22Rv1 (cell line): ENCODE data around the gene PARD3.

Experiments used
- H3K27ac ChIP-seq: fragments of 450-650 bp; 2 replicates; pipeline ENCODE4 v1.5.1; 2017
- ZFX ChIP-seq: fragments of 450-650 bp; IDR thresholded peaks from 2 replicates; pipeline ENCODE4 v1.6.1; 2017; ENCODE audit warnings: antibody characterized with exemption, borderline replicate concordance
- TF ChIP-seq, protein P1 (sequence below): fragments of 450-650 bp; IDR thresholded peaks from 2 replicates; pipeline ENCODE4 v1.5.1; 2017; ENCODE audit warnings: mild to moderate bottlenecking

The PARD3 gene

DNA sequence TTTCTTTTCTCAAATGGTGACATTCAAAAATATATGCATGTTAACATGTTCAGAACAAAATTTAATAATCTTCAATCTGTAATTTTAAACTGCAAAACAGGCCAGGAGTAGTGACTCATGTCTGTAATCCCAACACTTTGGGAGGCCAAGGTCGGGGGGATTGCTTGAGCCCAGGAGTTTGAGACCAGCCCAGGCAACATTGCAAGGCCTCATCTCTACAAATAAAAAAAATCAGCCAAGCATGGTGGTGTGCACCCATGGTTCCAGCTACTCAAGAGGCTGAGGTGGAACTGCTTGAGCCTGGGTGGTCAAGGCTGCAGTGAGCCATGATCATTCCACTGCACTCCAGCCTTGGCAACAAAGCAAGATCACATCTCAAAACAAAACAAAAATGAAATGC, 394.3 kb downstream of the PARD3 start:
- no peak for TF ChIP-seq ZFX
- TF ChIP-seq, protein P1, sequence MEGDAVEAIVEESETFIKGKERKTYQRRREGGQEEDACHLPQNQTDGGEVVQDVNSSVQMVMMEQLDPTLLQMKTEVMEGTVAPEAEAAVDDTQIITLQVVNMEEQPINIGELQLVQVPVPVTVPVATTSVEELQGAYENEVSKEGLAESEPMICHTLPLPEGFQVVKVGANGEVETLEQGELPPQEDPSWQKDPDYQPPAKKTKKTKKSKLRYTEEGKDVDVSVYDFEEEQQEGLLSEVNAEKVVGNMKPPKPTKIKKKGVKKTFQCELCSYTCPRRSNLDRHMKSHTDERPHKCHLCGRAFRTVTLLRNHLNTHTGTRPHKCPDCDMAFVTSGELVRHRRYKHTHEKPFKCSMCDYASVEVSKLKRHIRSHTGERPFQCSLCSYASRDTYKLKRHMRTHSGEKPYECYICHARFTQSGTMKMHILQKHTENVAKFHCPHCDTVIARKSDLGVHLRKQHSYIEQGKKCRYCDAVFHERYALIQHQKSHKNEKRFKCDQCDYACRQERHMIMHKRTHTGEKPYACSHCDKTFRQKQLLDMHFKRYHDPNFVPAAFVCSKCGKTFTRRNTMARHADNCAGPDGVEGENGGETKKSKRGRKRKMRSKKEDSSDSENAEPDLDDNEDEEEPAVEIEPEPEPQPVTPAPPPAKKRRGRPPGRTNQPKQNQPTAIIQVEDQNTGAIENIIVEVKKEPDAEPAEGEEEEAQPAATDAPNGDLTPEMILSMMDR = no peak
- no peak overlapping the region for H3K27ac ChIP-seq

DNA sequence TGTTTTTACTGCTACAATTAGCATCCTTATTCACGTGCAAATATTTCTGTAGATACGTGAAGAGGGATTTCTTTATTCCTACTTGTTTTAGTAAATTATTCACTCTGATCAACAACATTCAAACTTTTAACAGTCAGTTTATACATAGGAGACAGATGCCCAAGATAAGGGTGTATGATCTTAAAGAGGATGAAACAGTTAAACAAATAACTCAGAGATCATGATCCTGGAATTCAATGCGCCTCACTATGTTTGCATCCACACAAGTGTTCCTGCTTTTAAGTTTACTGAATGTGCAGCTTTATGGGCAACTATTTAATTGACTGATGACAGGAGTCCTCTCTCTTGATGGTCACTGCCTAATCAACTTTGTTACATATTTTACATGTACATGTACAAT, 394.8 kb downstream of the PARD3 start:
- no peak for TF ChIP-seq ZFX
- TF ChIP-seq, protein P1 = no peak
- H3K27ac ChIP-seq = no peak overlapping the region

DNA sequence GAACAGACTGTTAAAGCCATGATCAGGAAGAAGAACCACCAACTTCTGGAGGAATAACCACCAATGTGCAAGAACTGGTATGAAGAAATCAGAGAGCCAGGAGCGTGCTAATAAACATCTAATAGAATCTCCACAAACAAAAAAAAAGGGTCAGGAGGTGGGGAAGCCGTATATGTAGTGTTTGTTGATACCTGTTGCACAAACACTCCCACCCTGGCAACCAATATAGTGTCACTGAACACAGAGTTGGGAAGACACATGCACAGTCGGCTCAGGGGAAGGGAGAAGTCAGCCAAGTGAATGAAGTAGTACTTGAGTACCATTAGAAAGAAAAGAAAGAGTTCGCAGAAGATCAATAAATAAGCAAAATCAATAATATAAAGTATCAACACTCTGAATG, 400.1 kb downstream of the PARD3 start:
- TF ChIP-seq, protein P1 = no peak
- no peak for TF ChIP-seq ZFX
- no peak overlapping the region for H3K27ac ChIP-seq

DNA sequence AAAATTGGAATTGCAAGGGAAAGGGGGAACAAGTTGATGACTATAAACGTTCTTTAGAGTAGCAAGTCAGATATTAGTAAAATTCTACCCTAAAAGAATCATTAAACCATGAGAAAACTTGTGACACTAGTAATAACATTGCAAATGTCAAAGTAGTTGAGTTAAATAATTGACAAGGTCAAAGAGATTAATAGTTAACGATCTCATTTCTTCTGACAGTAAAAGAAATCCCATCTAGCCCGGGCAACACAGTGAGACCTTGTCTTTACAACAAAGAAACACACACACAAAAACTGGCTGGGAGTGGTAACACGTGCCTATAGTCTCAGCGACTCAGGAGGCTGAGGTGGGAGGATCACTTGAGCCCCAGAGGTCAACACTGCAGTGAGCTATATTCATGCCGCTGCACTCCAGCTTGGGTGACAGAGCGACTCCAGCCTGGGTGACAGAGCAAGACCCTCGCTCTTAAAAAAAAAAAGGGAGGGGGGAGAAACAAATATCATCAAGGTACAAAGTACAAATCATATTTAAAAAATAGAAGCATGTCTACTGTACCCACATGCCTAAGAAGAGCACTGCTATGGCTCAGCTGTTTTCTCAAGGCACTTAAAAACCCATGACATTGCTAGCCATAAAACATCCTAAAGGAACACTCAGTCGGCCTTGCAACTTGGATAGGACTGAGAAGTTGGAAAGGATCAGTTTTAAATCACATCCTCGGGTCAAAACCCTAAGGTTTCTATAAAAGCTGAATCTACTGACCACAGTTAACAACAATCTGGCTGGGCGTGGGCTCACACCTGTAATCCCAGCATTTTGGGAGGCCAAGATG, 401.1 kb downstream of the PARD3 start:
- H3K27ac ChIP-seq = no peak overlapping the region
- TF ChIP-seq, protein P1 = no peak
- no peak for TF ChIP-seq ZFX

DNA sequence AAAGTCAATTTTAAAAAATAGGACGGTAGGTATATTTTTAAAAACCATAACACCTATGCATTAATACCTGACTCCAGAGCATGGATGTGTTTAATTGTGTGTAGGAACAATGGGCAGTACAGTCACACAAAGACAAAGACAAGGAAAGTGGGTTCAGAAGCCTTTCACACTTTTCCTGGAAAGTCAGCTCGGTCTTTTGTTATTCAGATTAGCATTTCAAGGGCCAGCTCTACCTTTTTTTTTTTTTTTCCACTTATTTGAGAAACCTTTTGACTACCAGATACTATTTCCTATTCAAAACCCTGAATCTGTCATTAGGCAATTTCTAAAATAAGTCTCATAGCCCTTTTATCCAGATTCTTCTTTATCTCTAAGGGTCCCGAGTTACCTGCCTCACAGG, 401.9 kb downstream of the PARD3 start:
- H3K27ac ChIP-seq = no peak overlapping the region

DNA sequence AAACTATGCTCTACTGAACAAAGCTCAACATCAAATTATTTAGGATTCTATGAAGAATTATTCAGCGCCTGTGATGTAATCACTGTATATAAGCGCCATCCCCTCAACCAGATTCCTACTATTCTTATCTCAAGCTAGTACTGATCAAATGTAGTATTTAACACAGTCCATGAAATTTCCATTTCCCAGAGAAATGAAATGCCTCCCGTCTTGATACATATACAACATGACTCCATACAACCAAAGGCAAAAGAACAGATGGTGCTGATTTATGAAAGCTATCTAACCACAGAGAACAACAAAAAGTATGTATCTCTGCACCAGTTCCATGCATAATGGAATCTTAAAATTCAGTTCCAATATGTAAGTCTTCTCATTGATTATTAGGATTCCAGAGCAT, 406.1 kb downstream of the PARD3 start:
- TF ChIP-seq ZFX = no peak
- TF ChIP-seq, protein P1 = no peak
- no peak overlapping the region for H3K27ac ChIP-seq

More for the DNA sequence above, 401.9 kb downstream of the PARD3 start:
- no peak for TF ChIP-seq ZFX
- TF ChIP-seq, protein P1 = no peak

DNA sequence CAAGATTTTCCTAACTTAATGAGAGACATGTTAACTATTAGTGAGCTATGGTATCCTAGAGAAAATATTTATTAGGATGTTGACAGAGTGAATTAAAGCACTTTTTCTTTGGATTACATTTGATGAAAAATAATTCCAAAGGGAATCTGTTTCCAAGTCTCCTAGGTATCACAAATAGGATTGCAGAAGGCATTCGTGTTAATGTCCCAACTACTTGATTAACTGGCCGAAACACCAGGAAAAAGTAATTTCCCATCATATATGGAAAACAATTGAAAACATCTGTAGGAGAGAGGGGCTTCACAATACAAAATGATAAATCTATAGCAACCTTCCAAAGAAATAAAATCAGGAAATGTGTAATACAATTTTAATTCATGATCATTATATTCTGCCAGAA, 406.7 kb downstream of the PARD3 start:
- TF ChIP-seq, protein P1 = no peak
- TF ChIP-seq ZFX = no peak
- no peak overlapping the region for H3K27ac ChIP-seq
